Right ventricle myocardium superior (tissue), 1 donor: Measurements from ENCODE around the gene RRAGC. TPM values are rescaled to one million over a fixed set of nuclear protein-coding genes. Genes with fewer than 3 reads are reported as not detected.
"Not testable (repeated sequence)": the region's sequence is repeated elsewhere in the genome, so short reads cannot be mapped to it uniquely, and the experiment has no call there.

ENCODE experiments used
- ATAC-seq: fragments of 200-7000 bp; cut with Tn5 transposase; one replicate; pipeline ENCODE4 v1.9.1; 2020; ENCODE audit warnings: mild to moderate bottlenecking; ENCODE audit not compliant: poor library complexity
- DNase-seq: peaks from one replicate; pipeline ENCODE4 v3.0.0-alpha.2; 2020
- intact Hi-C: fragments of 100-400 bp; cut with DNase I; formaldehyde crosslinking; loops from one replicate; pipeline ENCODE4 v1.11.2; 2022
- total RNA-seq: library from RNA; stranded (reverse); fragmentation: NEBNext Ultra II Directional; extraction: Animal tissue kit (Norgen Biotek cat#: 25700); gene quantifications from one replicate; pipeline ENCODE4 v1.2.1, GENCODE V29; 2021
- donor health status: DM: no; HTN: yes; CAD: no; lungs with severe emphysema.

RRAGC gene
- total RNA-seq, 1 donor from 2014 or later: 22.0 TPM

DNA sequence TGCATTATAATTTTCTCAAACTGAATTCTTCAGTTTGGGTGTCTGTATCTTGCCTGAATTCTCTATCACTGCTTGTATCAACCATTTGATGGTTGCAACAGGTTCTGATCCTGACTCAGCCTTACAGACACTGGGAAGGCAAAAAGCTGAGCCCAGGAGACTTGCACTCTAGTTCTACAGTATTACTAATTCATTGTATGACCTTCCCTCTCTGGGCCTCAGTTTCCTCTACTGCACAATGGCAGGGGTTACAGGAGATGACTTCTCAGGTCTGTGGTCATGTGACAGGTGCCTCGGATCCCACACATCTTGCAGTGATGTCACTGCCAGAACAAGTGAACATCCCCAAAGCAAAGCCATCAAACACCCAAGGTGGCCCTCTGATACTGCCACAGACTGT, 38.7 kb downstream of the RRAGC start:
- no peak for ATAC-seq
- DNase-seq: no peak
- intact Hi-C loops: no loop called here

DNA sequence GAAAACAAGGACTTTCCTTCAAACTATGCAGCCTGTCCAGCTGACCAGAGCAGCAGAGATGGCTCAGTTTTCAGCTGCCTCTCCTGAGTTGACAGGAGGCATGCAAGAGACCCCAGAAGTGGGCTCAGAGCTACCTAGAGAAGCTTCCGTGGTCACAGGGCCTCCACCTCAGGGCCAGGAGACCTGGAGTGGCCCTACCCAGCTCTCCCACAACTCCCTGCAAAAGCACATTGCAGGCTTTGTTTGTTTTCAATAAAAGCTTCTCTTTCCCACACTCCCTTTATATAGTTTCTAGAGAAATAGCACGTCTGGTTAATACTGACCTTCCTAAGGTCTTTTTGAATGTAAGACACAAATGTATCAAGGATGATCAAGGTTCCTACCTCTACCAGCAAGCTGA, 40.1 kb downstream of the RRAGC start:
- no peak for DNase-seq
- intact Hi-C loops: no loop called here
- no peak for ATAC-seq

DNA sequence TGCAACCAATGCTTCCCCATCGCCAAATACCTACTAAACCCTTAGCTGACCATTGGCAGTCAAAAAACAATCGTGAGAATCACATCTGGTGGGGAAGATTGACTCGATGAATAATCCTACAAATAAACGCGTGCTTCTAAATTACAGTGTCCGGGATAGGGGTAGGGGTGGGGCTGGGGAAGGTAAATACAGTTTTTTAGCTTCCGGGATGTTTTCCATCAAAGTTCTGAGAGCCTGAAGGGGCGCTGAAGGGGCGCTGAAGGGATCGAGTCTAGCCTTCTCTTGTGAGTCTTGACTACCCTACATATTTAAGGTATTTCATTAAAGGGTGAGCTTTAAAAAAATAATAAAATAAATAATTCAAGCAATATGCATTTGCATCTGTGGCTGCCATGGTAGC, 40.5 kb downstream of the RRAGC start:
- intact Hi-C loops: no loop called here
- ATAC-seq (no peak), DNase-seq (no peak)

DNA sequence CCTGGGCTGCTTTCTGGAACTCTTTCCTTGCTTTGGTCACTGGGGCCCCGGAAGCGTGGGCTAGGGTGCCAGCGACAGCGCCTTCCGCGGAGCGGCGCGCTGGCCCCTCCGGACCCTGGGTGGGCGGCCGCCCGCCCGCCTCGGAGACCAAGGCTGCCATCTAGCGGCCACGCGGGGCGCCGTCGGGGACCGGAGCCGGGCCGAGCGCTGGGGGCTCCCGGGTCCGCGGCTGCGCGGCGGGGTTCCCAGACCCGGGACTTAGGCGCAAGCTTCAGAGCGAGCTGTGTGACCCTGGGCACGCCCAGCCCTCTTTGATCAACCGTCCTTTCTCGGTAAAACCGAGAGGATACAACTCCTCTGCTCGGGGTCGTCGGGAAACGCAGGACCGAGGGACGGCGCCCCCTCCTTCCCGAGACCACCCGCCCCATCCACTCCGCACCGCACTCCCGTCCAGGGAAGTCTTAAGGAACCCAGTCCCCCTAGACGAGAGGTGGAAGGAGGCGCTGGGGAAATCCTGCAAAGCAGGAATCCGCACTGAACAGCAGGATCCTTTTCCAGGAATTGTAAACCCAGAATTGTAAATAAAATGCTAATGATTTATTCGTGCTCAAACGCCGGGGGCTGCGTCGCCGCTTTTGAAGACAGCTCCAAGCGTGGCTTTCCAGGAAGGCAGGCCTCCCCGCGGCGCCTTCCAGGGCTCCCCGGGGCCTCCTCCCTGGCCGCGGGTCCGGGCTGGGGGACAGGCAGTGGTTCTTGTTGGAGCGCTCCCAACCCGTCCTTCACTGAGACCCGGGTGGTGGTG, 41.2 kb downstream of the RRAGC start:
- intact Hi-C loops: no loop called here
- DNase-seq (peak; percentile 61), ATAC-seq (peak; percentile 79)

DNA sequence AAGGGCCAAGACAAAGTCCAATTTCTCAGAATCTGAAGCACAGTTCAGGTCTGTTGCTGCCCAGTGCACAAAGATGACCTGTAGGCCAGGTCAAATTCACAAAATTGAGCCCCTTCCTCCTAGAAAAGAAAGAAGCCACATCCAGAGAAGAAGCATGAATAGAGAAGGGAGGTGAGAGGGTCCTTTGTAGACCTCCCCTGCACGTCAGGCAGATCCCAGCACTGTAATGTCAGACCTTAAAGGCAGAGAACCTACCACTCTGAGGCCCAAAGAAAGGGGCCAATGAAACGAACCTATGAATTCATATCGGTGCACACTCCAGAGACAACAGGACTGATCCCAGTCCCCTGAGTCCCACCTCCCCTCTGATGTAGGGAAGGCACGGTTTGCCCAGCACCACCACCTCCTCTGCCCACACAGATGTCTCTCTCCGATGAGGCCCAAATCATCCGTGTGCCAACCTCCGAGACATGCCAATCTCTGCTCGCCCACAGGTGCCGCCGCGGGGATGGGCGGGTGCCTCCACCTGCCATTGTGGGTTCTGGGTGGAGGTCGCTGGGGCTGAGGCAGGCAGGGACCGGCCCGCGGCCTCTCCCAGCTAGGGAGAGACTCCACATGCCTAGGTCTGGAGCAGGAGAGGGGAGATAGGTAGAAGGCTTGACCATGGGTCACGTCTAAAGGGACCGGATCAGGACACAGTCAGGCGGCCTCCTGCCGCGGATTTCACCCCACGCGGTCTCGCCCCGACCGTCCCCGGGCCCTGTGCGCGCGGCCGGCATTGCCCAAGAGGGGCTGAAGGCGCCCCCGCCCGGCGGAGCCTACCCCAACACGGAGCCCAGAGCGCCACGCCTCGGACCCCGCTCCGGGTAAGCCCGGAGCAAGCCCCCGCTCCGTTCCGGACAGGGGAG, 42.1 kb downstream of the RRAGC start:
- DNase-seq (no peak), ATAC-seq (no peak)
- intact Hi-C loops: no loop called here

- no peak for DNase-seq
- intact Hi-C loops: no loop called here
- no peak for ATAC-seq
These were observed 43.5 kb downstream of the RRAGC start for GRCh38 chr1:38815903-38816627.

DNA sequence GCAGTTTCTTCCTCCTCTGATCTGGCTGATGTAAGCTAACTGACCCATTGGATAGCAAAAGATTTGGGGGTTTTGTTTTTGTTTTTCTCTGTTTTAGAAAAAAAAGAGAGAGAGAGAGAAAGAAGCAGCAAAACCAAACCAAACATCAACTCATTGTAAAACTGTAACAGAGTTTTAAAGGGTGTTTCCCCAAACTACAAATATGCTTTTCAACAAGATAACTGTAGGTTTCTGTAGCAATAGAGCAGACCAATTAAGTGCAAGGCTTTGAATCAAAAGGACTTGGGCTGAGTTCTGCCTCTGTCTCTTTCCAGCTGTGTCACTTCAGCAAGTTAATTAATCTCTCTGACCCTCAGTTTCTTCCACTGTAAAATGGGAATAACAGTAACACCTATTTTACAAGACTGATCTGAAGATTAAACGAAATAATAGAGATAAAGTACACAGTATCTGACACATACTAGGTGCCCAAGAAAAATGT, 44.5 kb downstream of the RRAGC start:
- ATAC-seq (no peak), DNase-seq (no peak)
- intact Hi-C loops: no loop called here

- DNase-seq (no peak), ATAC-seq (no peak)
- intact Hi-C loops: no loop called here
These were observed 45.1 kb downstream of the RRAGC start for GRCh38 chr1:38814444-38814983.

DNA sequence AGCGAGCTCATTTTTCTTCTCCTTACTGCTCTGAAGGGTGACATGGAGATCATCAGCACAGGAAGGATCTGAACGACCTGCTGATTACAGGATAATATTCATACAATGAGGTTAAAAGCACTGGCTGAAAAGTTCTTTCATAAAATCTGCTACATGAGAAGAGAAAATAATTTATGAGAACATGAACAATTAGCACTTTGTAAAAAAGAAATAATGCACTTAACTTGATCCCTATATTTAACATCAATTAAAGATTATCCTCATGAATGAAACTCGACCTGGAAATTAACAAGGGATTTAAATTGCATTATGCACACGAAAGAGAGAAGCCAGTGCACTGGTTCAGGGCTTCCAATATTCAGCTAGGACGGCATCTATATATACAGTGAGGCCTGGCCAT, 46.6 kb downstream of the RRAGC start:
- ATAC-seq (no peak), DNase-seq (no peak)
- intact Hi-C loops: no loop called here

DNA sequence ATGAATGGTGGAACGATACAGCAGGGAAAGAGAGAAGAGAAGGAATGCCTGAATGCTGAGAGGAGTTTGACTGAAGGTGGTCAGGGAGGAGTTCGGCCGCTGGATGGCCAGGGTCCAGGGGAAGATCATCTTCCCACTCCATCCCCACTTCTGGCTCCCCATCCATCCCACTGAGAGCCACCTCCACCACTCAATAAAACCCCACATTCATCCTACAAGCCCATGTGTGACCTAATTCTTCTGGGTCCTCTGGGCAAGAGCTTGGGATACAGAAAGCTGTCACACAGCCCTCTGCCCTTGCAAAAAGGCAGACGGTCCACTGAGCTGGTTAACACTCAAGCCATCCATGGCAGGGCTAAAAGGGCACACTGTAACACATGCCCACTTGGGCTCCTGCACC, 48.1 kb downstream of the RRAGC start:
- DNase-seq, intact Hi-C loops, ATAC-seq: not testable (repeated sequence)

- intact Hi-C loops: no loop called here
- ATAC-seq (no peak), DNase-seq (no peak)
These were observed 53.5 kb downstream of the RRAGC start for GRCh38 chr1:38806090-38806489.

GRCh38 chr1:38805036-38805435, 54.5 kb downstream of the RRAGC start:
- DNase-seq (no peak), ATAC-seq (no peak)
- intact Hi-C loops: no loop called here

GRCh38 chr1:38804062-38804886, 55.3 kb downstream of the RRAGC start:
- DNase-seq: no peak
- no peak for ATAC-seq
- intact Hi-C loops: no loop called here

GRCh38 chr1:38803647-38804046, 55.9 kb downstream of the RRAGC start:
- intact Hi-C loops: no loop called here

DNA sequence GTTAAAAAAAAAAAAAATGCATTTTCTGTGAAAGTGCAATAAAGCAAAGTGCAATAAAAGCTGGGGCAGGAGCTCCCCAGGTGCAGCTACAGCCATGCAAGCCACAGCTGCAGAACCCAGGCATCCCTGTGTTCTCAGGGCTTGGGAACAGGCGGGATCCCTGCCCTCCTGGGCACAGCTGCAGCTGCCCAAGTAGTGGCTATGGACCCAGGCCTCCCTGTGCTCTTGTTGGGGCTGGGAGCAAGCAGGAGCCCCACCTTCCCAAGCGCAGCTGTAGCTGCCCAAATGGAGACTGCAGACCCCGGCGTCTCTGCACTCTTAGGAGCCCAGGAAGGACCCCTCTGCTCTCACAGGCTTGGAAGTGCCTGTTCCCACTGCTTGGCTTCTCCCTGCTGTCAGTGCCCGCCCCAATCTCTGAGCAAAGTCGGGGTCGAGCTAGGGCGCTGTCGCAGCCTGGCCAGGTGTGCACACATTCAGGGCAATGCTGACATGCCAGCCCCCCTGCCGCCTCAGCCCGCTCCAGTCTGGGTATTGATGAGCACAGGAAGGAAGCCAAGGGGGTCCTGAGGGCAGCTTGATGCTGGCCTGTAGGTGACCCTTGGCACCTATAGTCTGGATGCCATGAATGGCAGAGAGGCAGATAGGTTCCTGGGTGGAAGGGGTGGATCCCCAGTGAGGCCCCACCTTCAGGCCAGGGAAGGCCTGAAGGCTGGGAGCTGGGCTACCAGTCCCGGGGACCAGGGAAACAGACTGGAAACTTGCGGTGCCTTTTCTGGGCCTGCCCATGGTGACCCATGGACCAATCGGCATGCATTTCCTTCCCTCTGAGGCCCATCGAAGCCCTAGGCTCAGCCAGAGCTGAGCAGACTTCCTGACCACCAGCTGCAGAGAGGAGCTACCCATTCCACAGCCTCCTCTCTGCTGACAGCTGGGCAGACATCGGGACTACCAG, 58.6 kb downstream of the RRAGC start:
- ATAC-seq: no peak
- no peak for DNase-seq
- intact Hi-C loops: no loop called here

More at GRCh38 chr1:38803647-38804046, 55.9 kb downstream of the RRAGC start:
- ATAC-seq: no peak
- DNase-seq: no peak

DNA sequence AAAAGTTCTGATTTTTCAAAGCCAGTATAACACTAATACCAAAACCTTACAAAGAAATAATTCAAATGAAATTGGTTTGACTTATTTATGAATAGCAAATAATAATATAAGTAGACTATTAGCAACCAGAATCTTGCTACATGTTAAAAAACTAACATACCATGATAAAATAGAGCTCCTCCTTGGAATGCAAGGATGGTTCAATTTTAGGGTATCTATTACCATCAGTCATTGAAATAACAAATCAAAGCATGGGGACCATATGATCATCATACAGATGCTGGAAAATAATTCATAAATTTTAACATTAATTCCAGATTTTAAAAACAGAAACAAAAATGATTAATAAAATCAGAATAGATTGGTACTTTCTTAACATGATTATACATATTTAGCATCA, 66.3 kb downstream of the RRAGC start:
- DNase-seq (no peak), ATAC-seq (no peak)
- intact Hi-C loops: no loop called here

DNA sequence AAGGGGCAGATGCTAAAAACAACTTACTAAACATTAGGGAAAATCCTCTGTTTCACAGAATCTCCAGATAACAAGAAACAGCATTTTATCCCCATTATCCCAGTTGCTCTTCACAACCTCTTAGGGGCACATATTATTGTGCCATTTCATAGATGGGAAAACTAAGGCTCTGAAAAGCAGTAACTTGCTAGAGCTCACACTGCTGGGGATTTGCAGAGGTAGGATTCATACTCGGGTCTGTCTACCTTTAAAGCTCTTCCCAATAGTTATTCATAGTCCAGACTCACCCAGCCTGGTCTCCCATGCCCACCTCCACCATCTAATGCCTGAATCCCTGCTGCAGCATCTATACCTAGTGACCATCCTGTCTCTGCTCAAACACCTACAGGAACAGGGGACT, 67.7 kb downstream of the RRAGC start:
- no peak for ATAC-seq
- intact Hi-C loops: no loop called here
- no peak for DNase-seq
